ENCODE results near the gene CDC42EP2. TPM values are rescaled to one million over a fixed set of nuclear protein-coding genes. Genes with fewer than 3 reads are reported as not detected.

The CDC42EP2 gene
- total and polyA plus RNA-seq, 10 of the 15 experiments (the other 5 are each of a cell fraction or from before 2014, with no cell fraction given), result 0.03 to 1.2 (median 0.09) TPM; not detected in 3

GRCh38 chr11:65320386-65321075, 5.9 kb downstream of the CDC42EP2 start:
- no peaks in the 10 kb centered on the region for H3K27me3 ChIP-seq (replicated peaks in 1 of 2; ENCODE audit: control insufficient read depth in 2 of 2, insufficient read depth in 2 of 2, low read length in 1 of 2)
- no peaks in the 10 kb centered on the region for H3K4me1 ChIP-seq (ENCODE audit: control insufficient read depth, insufficient read depth, low read length)
- CTCF ChIA-PET, result interaction anchor here (15.4 kb wide), 1 partner anchor 12 kb away, joined by 261 read pairs; the partner anchor contains the start of gene DPF2
- SMC1A ChIA-PET (ENCODE audit: uncharacterized antibody, unreplicated experiment), result interaction anchor here (1.3 kb wide), 1 partner anchor 40 kb away, joined by 3 read pairs; no protein-coding TSS in a partner anchor
- ATAC-seq, result no peak
- H3K9me3 ChIP-seq (replicated peaks; ENCODE audit: control insufficient read depth, insufficient read depth, low read length), result no peaks in the 10 kb centered on the region
- H3K79me2 ChIP-seq (ENCODE audit: control insufficient read depth, insufficient read depth, low read length), result no peaks in the 10 kb centered on the region
- DNase-seq (ENCODE audit: low read depth, low spot score), result no peak
- no peaks in the 10 kb centered on the region for H4K20me1 ChIP-seq (ENCODE audit: control insufficient read depth, insufficient read depth)
- H3K4me3 ChIP-seq, result no peak overlapping the region
- no peak overlapping the region for H3K27ac ChIP-seq (ENCODE audit: control insufficient read depth, insufficient read depth)
- H3K9ac ChIP-seq (ENCODE audit: control insufficient read depth, insufficient read depth, low read length), result no peak overlapping the region
- H3K4me2 ChIP-seq (ENCODE audit: control insufficient read depth, insufficient read depth), result no peak overlapping the region
- RAD21 ChIA-PET (ENCODE audit: unreplicated experiment), result no interaction called here
- H3K36me3 ChIP-seq (ENCODE audit: control insufficient read depth in 2 of 2, insufficient read depth in 2 of 2, low read length in 1 of 2), result no peaks in the 10 kb centered on the region
- no peak for FAIRE-seq
- in situ Hi-C loops (cut with MboI), result no loop called here
- BruUV-seq (replicated peaks), result no TSS peak
- no peak overlapping the region for H2AFZ ChIP-seq (ENCODE audit: control insufficient read depth, low read depth, low read length)
- POLR2A ChIA-PET, result interaction anchor here (0.5 kb wide), 1 partner anchor 35 kb away, joined by 5 read pairs; no protein-coding TSS in a partner anchor
- 48% methylated on average over 22 of the region's 22 CpGs for WGBS (ENCODE audit: insufficient coverage, insufficient replicate concordance, low lambda C conversion rate, missing lambda C conversion rate)
- intact Hi-C loops (cut with micrococcal nuclease; ENCODE audit: unreplicated experiment), result no loop called here
- TF ChIP-seq HDAC2 (IDR thresholded peaks at IDR 0.05) (no peak), ATF7 (IDR thresholded peaks at IDR 0.05; ENCODE audit: low read depth) (no peak), CEBPB (IDR thresholded peaks at IDR 0.05; ENCODE audit: borderline replicate concordance in 1 of 2, low read depth in 2 of 2, low read length in 2 of 2) (no peak), RCOR1 (conservative IDR thresholded peaks at IDR 0.05; ENCODE audit: low read depth, low read length) (no peak), EZH2 (IDR thresholded peaks at IDR 0.05; ENCODE audit: borderline replicate concordance, control insufficient read depth, low read depth, low read length) (no peak), CREB1 (IDR thresholded peaks at IDR 0.05; ENCODE audit: low read depth) (no peak), ZBTB11 (CRISPR knock-in tag; IDR thresholded peaks at IDR 0.05) (no peak), MYC (IDR thresholded peaks at IDR 0.05; ENCODE audit: insufficient read depth, insufficient read length, insufficient replicate concordance, low read length, severe bottlenecking) (no peak), ZBTB4 (CRISPR knock-in tag; IDR thresholded peaks at IDR 0.05) (no peak), IKZF1 (conservative IDR thresholded peaks at IDR 0.05) (no peak), JUNB (IDR thresholded peaks at IDR 0.05) (no peak)

Measured in GM12878 (cell line).